IMR-90 (cell line): ENCODE measurements around the gene MRPL20. TPM values are rescaled to one million over a fixed set of nuclear protein-coding genes. Genes with fewer than 3 reads are reported as not detected.

ENCODE experiments used
- ATAC-seq: fragments of 200-7000 bp; cut with Tn5 transposase; 2 replicates; pipeline ENCODE4 v1.9.1; 2020; ENCODE audit warnings: low read depth, mild to moderate bottlenecking, moderate library complexity
- BruUV-seq: library from RNA; stranded (reverse); fragments of 400-500 nt; replicated peaks from 2 replicates; lab custom pipeline; 2021; lab: Mats Ljungman, UMichigan
- CTCF ChIA-PET: fragments of 300-600 bp; formaldehyde crosslinking; extraction: SDS; loops from one replicate; lab custom pipeline; 2021; ENCODE audit warnings: antibody characterized with exemption; lab: Yijun Ruan, JAX
- POLR2A ChIA-PET: fragments of 300-600 bp; sonication (Branson Sonifier 250); formaldehyde crosslinking; loops from one replicate; lab custom pipeline; 2022; ENCODE audit warnings: antibody characterized with exemption; ENCODE audit not compliant: unreplicated experiment; lab: Charles Lee
- DNase-seq: peaks from one replicate; pipeline ENCODE4 v3.0.0; 2013
- H2AFZ ChIP-seq: replicated peaks from 2 replicates; pipeline ENCODE3; 2013; ENCODE audit warnings: low read length, mild to moderate bottlenecking; ENCODE audit not compliant: poor library complexity
- H2AK5ac ChIP-seq: 2 replicates; pipeline ENCODE4 v1.6.1; 2013; ENCODE audit warnings: low read depth, low read length, inconsistent platforms
- H2AK9ac ChIP-seq: replicated peaks from 2 replicates; pipeline ENCODE3; 2013; ENCODE audit warnings: mild to moderate bottlenecking, low read depth, low read length, moderate library complexity; ENCODE audit not compliant: poor library complexity
- H2BK120ac ChIP-seq: 2 replicates; pipeline ENCODE4 v1.6.1; 2013; ENCODE audit warnings: low read depth, low read length, inconsistent platforms
- H2BK15ac ChIP-seq: 3 replicates; pipeline ENCODE4 v1.6.1; 2013; ENCODE audit warnings: low read depth, low read length, inconsistent platforms
- H2BK20ac ChIP-seq: 2 replicates; pipeline ENCODE4 v1.6.1; 2013; ENCODE audit warnings: low read depth, mild to moderate bottlenecking, inconsistent platforms, low read length, moderate library complexity
- H2BK5ac ChIP-seq: 2 replicates; pipeline ENCODE4 v1.6.1; 2013; ENCODE audit warnings: mild to moderate bottlenecking, low read depth, low read length, inconsistent platforms; ENCODE audit not compliant: poor library complexity, severe bottlenecking
- H3K14ac ChIP-seq: replicated peaks from 2 replicates; pipeline ENCODE4 v1.6.1; 2013; ENCODE audit warnings: low read depth, low read length, inconsistent platforms
- H3K18ac ChIP-seq: 2 replicates; pipeline ENCODE4 v1.6.1; 2013; ENCODE audit warnings: low read depth, low read length, control low read depth
- H3K23ac ChIP-seq: 2 replicates; pipeline ENCODE4 v1.6.1; 2013; ENCODE audit warnings: low read depth, low read length, inconsistent platforms
- H3K27ac ChIP-seq: 2 replicates; pipeline ENCODE4 v1.5.1; 2013; ENCODE audit warnings: mild to moderate bottlenecking, control low read depth, low read length; ENCODE audit not compliant: insufficient read depth
- H3K27me3 ChIP-seq: 2 replicates; pipeline ENCODE4 v1.6.1; 2013; ENCODE audit warnings: low read length; ENCODE audit not compliant: control insufficient read depth, insufficient read depth
- H3K36me3 ChIP-seq: 2 replicates; pipeline ENCODE4 v1.6.1; 2013; ENCODE audit warnings: low read length, mixed read lengths; ENCODE audit not compliant: control insufficient read depth, insufficient read depth
- H3K4ac ChIP-seq: 2 replicates; pipeline ENCODE4 v1.6.1; 2013; ENCODE audit warnings: low read depth, low read length, inconsistent platforms
- H3K4me1 ChIP-seq: 2 replicates; pipeline ENCODE4 v1.6.1; 2013; ENCODE audit warnings: low read length, mixed read lengths; ENCODE audit not compliant: control insufficient read depth, insufficient read depth
- H3K4me2 ChIP-seq: 2 replicates; pipeline ENCODE4 v1.6.1; 2013; ENCODE audit warnings: low read depth, mild to moderate bottlenecking, control low read depth, low read length, moderate library complexity
- H3K4me3 ChIP-seq: 2 replicates; pipeline ENCODE4 v1.5.1; 2013; ENCODE audit warnings: low read depth, mild to moderate bottlenecking, control low read depth, low read length, moderate library complexity; ENCODE audit not compliant: insufficient read depth
- H3K56ac ChIP-seq: 2 replicates; pipeline ENCODE4 v1.6.1; 2013; ENCODE audit warnings: low read length, inconsistent platforms; ENCODE audit not compliant: insufficient read depth; ENCODE audit errors: extremely low read depth
- H3K79me1 ChIP-seq, 2 experiments: 2 replicates each; pipeline ENCODE4 v1.6.1; 2013; ENCODE audit warnings: low read length in 2 of 2, inconsistent platforms in 1 of 2, low read depth in 1 of 2
- H3K9ac ChIP-seq: 2 replicates; pipeline ENCODE4 v1.6.1; 2013; ENCODE audit warnings: low read depth, low read length, control low read depth
- H3K9me1 ChIP-seq: 2 replicates; pipeline ENCODE4 v1.6.1; 2013; ENCODE audit warnings: low read length, inconsistent platforms; ENCODE audit not compliant: insufficient read depth
- H3K9me3 ChIP-seq: 2 replicates; pipeline ENCODE4 v1.6.1; 2013; ENCODE audit warnings: low read length; ENCODE audit not compliant: control insufficient read depth, insufficient read depth
- H4K20me1 ChIP-seq: 2 replicates; pipeline ENCODE4 v1.6.1; 2013; ENCODE audit warnings: low read length, inconsistent platforms; ENCODE audit not compliant: insufficient read depth
- H4K5ac ChIP-seq: 2 replicates; pipeline ENCODE4 v1.6.1; 2013; ENCODE audit warnings: mild to moderate bottlenecking, low read depth, low read length, control low read depth
- H4K8ac ChIP-seq, 2 experiments: 2 replicates each; pipeline ENCODE4 v1.6.1; 2013; ENCODE audit warnings: low read depth in 2 of 2, low read length in 2 of 2, control low read depth in 1 of 2, inconsistent platforms in 1 of 2
- H4K91ac ChIP-seq: 2 replicates; pipeline ENCODE4 v1.6.1; 2013; ENCODE audit warnings: low read depth, low read length, inconsistent platforms; ENCODE audit not compliant: insufficient read depth
- BHLHE40 ChIP-seq: fragments of 150-350 bp; IDR thresholded peaks from 2 replicates; pipeline ENCODE4 v1.6.1; 2016; ENCODE audit warnings: mild to moderate bottlenecking, low read depth, low read length
- CEBPB ChIP-seq: IDR thresholded peaks from 2 replicates; pipeline ENCODE4 v1.6.1; 2012; ENCODE audit warnings: low read depth, low read length, improper control_type of control experiment
- CHD1 ChIP-seq: IDR thresholded peaks from 2 replicates; pipeline ENCODE4 v1.6.1; 2012; ENCODE audit warnings: low read depth, low read length, improper control_type of control experiment
- CTCF ChIP-seq: conservative IDR thresholded peaks from 2 replicates; pipeline ENCODE4 v1.5.1; 2012; ENCODE audit warnings: mild to moderate bottlenecking, low read depth, low read length, improper control_type of control experiment
- ELK1 ChIP-seq: fragments of 150-350 bp; IDR thresholded peaks from 2 replicates; pipeline ENCODE4 v1.6.1; 2016; ENCODE audit warnings: low read depth, mild to moderate bottlenecking, low read length, moderate library complexity, borderline replicate concordance
- FOS ChIP-seq: fragments of 150-350 bp; IDR thresholded peaks from 2 replicates; pipeline ENCODE4 v1.6.1; 2016; ENCODE audit warnings: low read depth, low read length
- MAFK ChIP-seq: IDR thresholded peaks from 2 replicates; pipeline ENCODE4 v1.6.1; 2012; ENCODE audit warnings: low read depth, low read length, improper control_type of control experiment
- MAZ ChIP-seq: IDR thresholded peaks from 2 replicates; pipeline ENCODE4 v1.6.1; 2012; ENCODE audit warnings: low read depth, mild to moderate bottlenecking, low read length, improper control_type of control experiment, moderate library complexity, borderline replicate concordance
- MXI1 ChIP-seq: IDR thresholded peaks from 2 replicates; pipeline ENCODE4 v1.6.1; 2012; ENCODE audit warnings: low read depth, mild to moderate bottlenecking, low read length, moderate library complexity, borderline replicate concordance
- NFE2L2 ChIP-seq: fragments of 150-350 bp; IDR thresholded peaks from 2 replicates; pipeline ENCODE4 v1.6.1; 2016; ENCODE audit warnings: low read depth, mild to moderate bottlenecking, low read length
- POLR2A ChIP-seq: IDR thresholded peaks from 2 replicates; pipeline ENCODE4 v1.6.1; 2012; ENCODE audit warnings: mild to moderate bottlenecking, low read depth, low read length
- RAD21 ChIP-seq: IDR thresholded peaks from 2 replicates; pipeline ENCODE4 v1.6.1; 2012; ENCODE audit warnings: low read length, improper control_type of control experiment
- RCOR1 ChIP-seq: IDR thresholded peaks from 2 replicates; pipeline ENCODE4 v1.6.1; 2012; ENCODE audit warnings: mild to moderate bottlenecking, low read length, improper control_type of control experiment; ENCODE audit not compliant: insufficient replicate concordance
- RFX5 ChIP-seq: IDR thresholded peaks from 2 replicates; pipeline ENCODE4 v1.8.0; 2012; ENCODE audit warnings: low read depth, mild to moderate bottlenecking, low read length, moderate library complexity
- SMC3 ChIP-seq: fragments of 150-350 bp; IDR thresholded peaks from 2 replicates; pipeline ENCODE4 v1.6.1; 2016; ENCODE audit warnings: low read depth, mild to moderate bottlenecking, antibody characterized with exemption, low read length, moderate library complexity
- USF2 ChIP-seq: fragments of 150-350 bp; IDR thresholded peaks from 2 replicates; pipeline ENCODE4 v1.6.1; 2017; ENCODE audit warnings: mild to moderate bottlenecking, antibody characterized with exemption, low read length, low read depth
- WGBS, 2 experiments: methylation state at CpG; one replicate each; pipeline versions ENCODE4 v1.1.5 to v1.1.7; 2013; ENCODE audit warnings: missing lambda C conversion rate in 2 of 2; ENCODE audit not compliant: insufficient read length in 1 of 2; ENCODE audit errors: extremely low coverage in 2 of 2; 5-methylcytosine and 5-hydroxymethylcytosine counted together
- dilution Hi-C: fragments of 300-500 bp; cut with HindIII; formaldehyde crosslinking; loops from one replicate; pipeline ENCODE4 v1.14.3; 2018; ENCODE audit warnings: low sequenced_read_pairs; ENCODE audit not compliant: unreplicated experiment
- in situ Hi-C: fragments of 300-500 bp; cut with MboI; formaldehyde crosslinking; loops from 3 replicates; pipeline ENCODE4 v1.14.3; 2019; ENCODE audit warnings: low sequenced_read_pairs, inconsistent platforms, mixed read lengths
- intact Hi-C: fragments of 100-400 bp; cut with micrococcal nuclease; formaldehyde crosslinking; loops from 2 replicates; pipeline ENCODE4 v1.10.0; 2022
- polyA plus RNA-seq, 3 experiments: library from polyadenylated mRNA; depleted of rRNA; stranded (reverse); fragments of >200 nt; gene quantifications; 2 replicates each; pipeline ENCODE4 v1.2.3, GENCODE V29; 2012; ENCODE audit warnings: low replicate concordance in 1 of 3
- total RNA-seq: library from RNA; depleted of rRNA; stranded (reverse); fragments of >200 nt; gene quantifications from 2 replicates; pipeline ENCODE4 v1.2.3, GENCODE V29; 2012

The MRPL20 gene
- total and polyA plus RNA-seq, 2 of the 4 experiments (the other 2 are of a cell fraction): 141 to 157 TPM

GRCh38 chr1:1370771-1371300, 36.3 kb downstream of the MRPL20 start:
- H3K9me1 ChIP-seq: 0 out of 2 replicates have a peak, but pooled peaks cover 3% of the 10 kb centered on the region
- intact Hi-C loops: no loop called here
- H2BK20ac ChIP-seq: no peak overlapping the region
- H3K23ac ChIP-seq: no peak overlapping the region
- WGBS, 2 experiments: 92% methylated on average over 9 of the region's 16 CpGs; no CpG with 5 or more reads in 1 of the 2 experiments
- H4K20me1 ChIP-seq: peaks cover 11% of the 10 kb centered on the region; the same call in 1 of the 2 replicates
- DNase-seq (no peak), ATAC-seq (no peak)
- no peak overlapping the region for H3K4me2 ChIP-seq
- no peak overlapping the region for H3K27ac ChIP-seq
- peaks cover 11% of the 10 kb centered on the region for H3K4me1 ChIP-seq
- H2BK15ac ChIP-seq: no peak overlapping the region
- no peak overlapping the region for H3K14ac ChIP-seq
- H2AK9ac ChIP-seq: no peak overlapping the region
- H3K79me1 ChIP-seq: peaks cover under 1 to 46% of the 10 kb centered on the region in 2 experiments; a peak in 3 of 4 replicates
- in situ Hi-C loops: no loop called here
- H4K91ac ChIP-seq: no peak overlapping the region
- H2AFZ ChIP-seq: no peak overlapping the region
- no peak for TF ChIP-seq CHD1
- no peak for TF ChIP-seq RAD21
- no peak for TF ChIP-seq CEBPB
- no peak for TF ChIP-seq CTCF
- no peak for TF ChIP-seq USF2
- TF ChIP-seq NFE2L2: no peak
- TF ChIP-seq MAZ: no peak
- TF ChIP-seq RCOR1: no peak
- no peak for TF ChIP-seq POLR2A
- no peak for TF ChIP-seq MXI1
- TF ChIP-seq ELK1: no peak
- no peak for TF ChIP-seq MAFK
- TF ChIP-seq BHLHE40: no peak
- no peak for TF ChIP-seq RFX5
- no peak for TF ChIP-seq FOS
- TF ChIP-seq SMC3: no peak
- H3K4me3 ChIP-seq: no peak overlapping the region
- no peaks in the 10 kb centered on the region for H3K9me3 ChIP-seq
- H3K56ac ChIP-seq: no peak overlapping the region
- H2BK5ac ChIP-seq: no peak overlapping the region
- no peak overlapping the region for H4K5ac ChIP-seq
- H3K4ac ChIP-seq: no peak overlapping the region
- peaks cover 8% of the 10 kb centered on the region for H3K36me3 ChIP-seq
- POLR2A ChIA-PET: no interaction called here
- H2AK5ac ChIP-seq: no peak overlapping the region
- H2BK120ac ChIP-seq: no peak overlapping the region
- BruUV-seq: no TSS peak
- no peak overlapping the region for H3K9ac ChIP-seq
- no peak overlapping the region for H3K18ac ChIP-seq
- H3K27me3 ChIP-seq: no peaks in the 10 kb centered on the region
- CTCF ChIA-PET: interaction anchor here (0.5 kb wide), 1 partner anchor 119 kb away, joined by 3 read pairs; no protein-coding TSS in a partner anchor
- dilution Hi-C loops: no loop called here
- H4K8ac ChIP-seq: no peak overlapping the region
